Pancreas (tissue), 10 donors: ENCODE results near the gene DACT3. TPM values are rescaled to one million over a fixed set of nuclear protein-coding genes. Genes with fewer than 3 reads are reported as not detected.

Experiments used
- ATAC-seq, 4 donors: fragments of 200-7000 bp; cut with Tn5 transposase; one replicate each; pipeline versions ENCODE4 v1.8.0 to v1.9.1; 2020; ENCODE audit warnings: mild to moderate bottlenecking in 4 of 4, moderate library complexity in 4 of 4
- DNase-seq, 6 donors: peaks; one replicate each; pipeline ENCODE4 v3.0.0-alpha.2; 2020
- FAIRE-seq: peaks from 2 replicates; lab custom pipeline; 2012; peaks lifted over from hg19 to GRCh38; lab: Jason Lieb, UNC
- H3K27ac ChIP-seq, 4 donors: fragments of 200-600 bp; sonication (generic); 1 replicate in 3 of 4; 2 replicates in 1 of 4; pipeline versions ENCODE4 v1.5.0 to v1.8.0; 2020
- H3K27me3 ChIP-seq, 4 donors: fragments of 200-600 bp; one replicate each; pipeline ENCODE4 v1.8.0; 2021
- H3K36me3 ChIP-seq, 3 donors: fragments of 200-600 bp; sonication (generic) in 1 of 3; one replicate each; pipeline versions ENCODE4 v1.5.0 to v1.8.0; 2020 to 2021
- H3K4me1 ChIP-seq, 3 donors: fragments of 200-600 bp; one replicate each; pipeline ENCODE4 v1.8.0; 2021
- H3K4me3 ChIP-seq, 4 donors: fragments of 200-600 bp; sonication (generic) in 2 of 4; one replicate each; pipeline versions ENCODE4 v1.5.0 to v1.8.0; 2020 to 2021
- H3K9me3 ChIP-seq, 4 donors: fragments of 200-600 bp; one replicate each; pipeline ENCODE4 v1.8.0; 2021
- WGBS, 2 donors: extraction: QIAGEN DNeasy Blood & Tissue Kit; methylation state at CpG; one replicate each; pipeline ENCODE4 v1.1.7; 2013; 5-methylcytosine and 5-hydroxymethylcytosine counted together
- intact Hi-C, 3 donors: fragments of 100-400 bp; cut with DNase I; formaldehyde crosslinking; loops; one replicate each; pipeline versions ENCODE4 v1.11.1 to v1.14.2; 2022
- polyA plus RNA-seq, 2 donors: library from polyadenylated mRNA; stranded (reverse); fragments of 200-250 nt; gene quantifications; one replicate each; pipeline ENCODE4 v1.2.3, GENCODE V29; 2013
- total RNA-seq, 6 donors: library from RNA; stranded (reverse); fragmentation: NEBNext Ultra II Directional in 4 of 6; extraction: Animal tissue kit (Norgen Biotek cat#: 25700) in 4 of 6; gene quantifications; one replicate each; pipeline versions ENCODE4 v1.2.1 to v1.2.4, GENCODE V29; 2021 to 2023
- TF ChIP-seq, protein P1 (sequence below), 4 donors: fragments of 200-600 bp; sonication (generic) in 3 of 4; IDR thresholded peaks; one replicate each; pipeline versions ENCODE4 v1.5.0 to v1.8.0; 2021; ENCODE audit warnings: antibody characterized with exemption in 4 of 4
- donor health status: healthy with polysubstance abuse.
- donor health status: DM: no; HTN: no; CAD: no; lungs with moderate emphysema.
- donor health status: DM: no; HTN: no; CAD: no.
- donor health status: control.
- donor health status: control.
- donor health status: Bipolar disorder and iron deficiency.
- donor health status: DM: yes; HTN: yes; CAD: no.
- donor health status: DM: no; HTN: no; CAD: no.
- donor health status: DM: no; HTN: no; CAD: no.
- donor health status: DM: yes; HTN: yes; CAD: no.

DACT3 gene
- total and polyA plus RNA-seq, 8 donors = 0.24 to 1.7 (median 0.71) TPM

- Histone ChIP-seq H3K4me1 (peaks cover 7 to 20% (median 11%) of the 10 kb centered on the region in 3 donors), H3K36me3 (peaks cover 0 to 16% (median 10%) of the 10 kb centered on the region in 3 donors), H3K9me3 (no peaks in the 10 kb centered on the region), H3K27ac (no peak overlapping the region), H3K4me3 (no peak overlapping the region), H3K27me3 (no peaks in the 10 kb centered on the region)
- 83 to 85% methylated on average over 21 to 22 of the region's 22 CpGs for WGBS, 2 donors
- FAIRE-seq (no peak), DNase-seq (peak in 3 of 6 donors; percentile 19 to 57 (median 51)), ATAC-seq (no peak)
- intact Hi-C loops = loop anchor here in 2 of 3 donors (5.0 kb wide), 1 partner anchor 49 kb away; the partner anchor contains the start of gene DACT3 (in 2 of the 2)
- TF ChIP-seq, protein P1, sequence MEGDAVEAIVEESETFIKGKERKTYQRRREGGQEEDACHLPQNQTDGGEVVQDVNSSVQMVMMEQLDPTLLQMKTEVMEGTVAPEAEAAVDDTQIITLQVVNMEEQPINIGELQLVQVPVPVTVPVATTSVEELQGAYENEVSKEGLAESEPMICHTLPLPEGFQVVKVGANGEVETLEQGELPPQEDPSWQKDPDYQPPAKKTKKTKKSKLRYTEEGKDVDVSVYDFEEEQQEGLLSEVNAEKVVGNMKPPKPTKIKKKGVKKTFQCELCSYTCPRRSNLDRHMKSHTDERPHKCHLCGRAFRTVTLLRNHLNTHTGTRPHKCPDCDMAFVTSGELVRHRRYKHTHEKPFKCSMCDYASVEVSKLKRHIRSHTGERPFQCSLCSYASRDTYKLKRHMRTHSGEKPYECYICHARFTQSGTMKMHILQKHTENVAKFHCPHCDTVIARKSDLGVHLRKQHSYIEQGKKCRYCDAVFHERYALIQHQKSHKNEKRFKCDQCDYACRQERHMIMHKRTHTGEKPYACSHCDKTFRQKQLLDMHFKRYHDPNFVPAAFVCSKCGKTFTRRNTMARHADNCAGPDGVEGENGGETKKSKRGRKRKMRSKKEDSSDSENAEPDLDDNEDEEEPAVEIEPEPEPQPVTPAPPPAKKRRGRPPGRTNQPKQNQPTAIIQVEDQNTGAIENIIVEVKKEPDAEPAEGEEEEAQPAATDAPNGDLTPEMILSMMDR (IDR thresholded peaks at IDR 0.05) = no peak
These were observed 47.5 kb downstream of the DACT3 start for GRCh38 chr19:46613525-46613924.

GRCh38 chr19:46611776-46612175 lies 49.2 kb downstream of the DACT3 start:
- ATAC-seq (no peak), FAIRE-seq (no peak), DNase-seq (peak in 1 of 6 donors; percentile 40)
- H3K27me3 ChIP-seq = no peaks in the 10 kb centered on the region
- WGBS, 2 donors = 66 to 84% methylated on average over 6 of the region's 6 CpGs
- no peaks in the 10 kb centered on the region for H3K9me3 ChIP-seq
- H3K4me3 ChIP-seq = no peak overlapping the region
- intact Hi-C loops = loop anchor here in 2 of 3 donors (5.0 kb wide), 1 partner anchor 51 kb away; the partner anchor contains the start of gene DACT3 (in 2 of the 2)
- H3K36me3 ChIP-seq = peaks cover 0 to 32% (median 24%) of the 10 kb centered on the region in 3 donors
- TF ChIP-seq, protein P1 (IDR thresholded peaks at IDR 0.05) = no peak
- H3K27ac ChIP-seq = no peak overlapping the region
- peaks cover 1 to 6% (median 3%) of the 10 kb centered on the region in 3 donors for H3K4me1 ChIP-seq

DNA sequence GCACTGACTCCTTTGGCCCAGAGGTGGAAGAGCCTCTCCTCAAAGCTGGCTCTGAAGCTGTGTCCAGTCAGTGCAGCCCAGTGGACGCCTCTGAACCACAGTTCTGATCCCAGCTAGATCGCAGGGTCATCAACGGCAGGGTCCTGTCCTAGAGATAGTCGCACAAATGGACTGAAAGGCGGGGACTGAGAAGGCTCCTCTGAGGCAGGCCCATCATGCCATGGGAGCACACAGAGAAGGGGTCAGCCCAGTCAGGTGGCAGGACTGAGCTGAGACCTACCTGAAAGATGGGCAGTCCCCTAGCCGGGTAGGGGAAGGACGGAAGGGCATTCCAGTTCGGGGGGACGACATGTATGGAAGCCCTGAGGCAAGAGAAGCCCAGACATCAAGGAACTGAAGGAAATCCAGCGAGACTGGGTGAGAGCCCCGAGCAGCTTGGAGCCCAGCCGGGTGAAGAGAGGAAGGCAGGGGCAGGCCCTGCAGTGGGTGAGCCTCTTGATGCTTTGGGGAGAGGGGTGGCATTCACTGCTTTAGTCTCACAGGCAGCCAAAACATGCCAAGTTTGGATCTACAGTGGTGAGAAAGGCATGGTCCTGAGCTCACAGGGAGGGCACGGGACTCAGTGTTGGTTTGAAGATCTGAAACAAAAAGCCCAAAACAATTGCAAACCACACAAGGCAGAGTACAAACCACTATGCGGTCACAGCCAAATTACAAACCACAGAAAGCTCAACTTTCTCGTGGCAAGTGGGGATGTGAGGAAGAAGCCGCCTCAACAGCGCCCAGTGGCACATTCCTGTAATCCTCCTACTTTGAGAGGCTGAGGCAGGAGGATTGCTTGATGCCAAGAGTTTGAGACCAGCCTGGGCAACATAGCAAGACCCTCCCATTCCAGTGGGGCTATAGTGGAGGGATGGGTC lies 49.9 kb downstream of the DACT3 start:
- intact Hi-C loops = loop anchor here in 2 of 3 donors (5.0 kb wide), 1 partner anchor 51 kb away; the partner anchor contains the start of gene DACT3 (in 2 of the 2)
- no peak for FAIRE-seq
- H3K4me3 ChIP-seq = no peak overlapping the region
- H3K9me3 ChIP-seq = no peaks in the 10 kb centered on the region
- no peak overlapping the region for H3K27ac ChIP-seq
- ATAC-seq = no peak
- H3K4me1 ChIP-seq = no peaks in the 10 kb centered on the region
- WGBS, 2 donors = 74 to 79% methylated on average over 17 of the region's 17 CpGs
- H3K27me3 ChIP-seq = no peaks in the 10 kb centered on the region
- peak in 2 of 6 donors; percentile 14 to 33 for DNase-seq
- H3K36me3 ChIP-seq = peaks cover 0 to 38% (median 25%) of the 10 kb centered on the region in 3 donors
- TF ChIP-seq, protein P1 (IDR thresholded peaks at IDR 0.05) = no peak

DNA sequence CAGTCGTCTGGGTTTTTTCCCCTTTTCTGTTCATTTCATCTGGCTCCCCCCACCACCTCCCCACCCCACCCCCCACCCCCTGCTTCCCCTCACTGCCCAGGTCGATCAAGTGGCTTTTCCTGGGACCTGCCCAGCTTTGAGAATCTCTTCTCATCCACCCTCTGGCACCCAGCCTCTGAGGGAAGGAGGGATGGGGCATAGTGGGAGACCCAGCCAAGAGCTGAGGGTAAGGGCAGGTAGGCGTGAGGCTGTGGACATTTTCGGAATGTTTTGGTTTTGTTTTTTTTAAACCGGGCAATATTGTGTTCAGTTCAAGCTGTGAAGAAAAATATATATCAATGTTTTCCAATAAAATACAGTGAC lies 50.6 kb downstream of the DACT3 start:
- no peak overlapping the region for H3K27ac ChIP-seq
- H3K36me3 ChIP-seq = peaks cover 0 to 45% (median 27%) of the 10 kb centered on the region in 3 donors
- intact Hi-C loops = loop anchor here in 2 of 3 donors (5.0 kb wide), 1 partner anchor 52 kb away; the partner anchor contains the start of gene DACT3 (in 2 of the 2)
- no peaks in the 10 kb centered on the region for H3K9me3 ChIP-seq
- H3K4me3 ChIP-seq = no peak overlapping the region
- no peaks in the 10 kb centered on the region for H3K27me3 ChIP-seq
- DNase-seq = peak in 1 of 6 donors; percentile 8
- WGBS, 2 donors = 61 to 67% methylated on average over 4 to 5 of the region's 5 CpGs
- no peak for FAIRE-seq
- no peak for ATAC-seq
- no peaks in the 10 kb centered on the region for H3K4me1 ChIP-seq
- TF ChIP-seq, protein P1 (IDR thresholded peaks at IDR 0.05) = no peak
